Measurements from ENCODE around the gene PTBP2.

- TF ChIP-seq EZH2 (IDR thresholded peaks at IDR 0.05; ENCODE audit: borderline replicate concordance, insufficient read depth, low read depth, low read length, poor library complexity, severe bottlenecking) (no peak), CTCF (IDR thresholded peaks at IDR 0.05) (no peak)
Measured at GRCh38 chr1:96861836-96862235, 140.3 kb downstream of the PTBP2 start.

All from B cell (primary cell).